ENCODE results near the gene ALDH16A1. TPM values are rescaled to one million over a fixed set of nuclear protein-coding genes. Genes with fewer than 3 reads are reported as not detected.

The ALDH16A1 gene
- total and polyA plus RNA-seq, 10 of the 15 experiments (the other 5 are each of a cell fraction or from before 2014, with no cell fraction given): 1.7 to 49.3 (median 18.1) TPM

DNA sequence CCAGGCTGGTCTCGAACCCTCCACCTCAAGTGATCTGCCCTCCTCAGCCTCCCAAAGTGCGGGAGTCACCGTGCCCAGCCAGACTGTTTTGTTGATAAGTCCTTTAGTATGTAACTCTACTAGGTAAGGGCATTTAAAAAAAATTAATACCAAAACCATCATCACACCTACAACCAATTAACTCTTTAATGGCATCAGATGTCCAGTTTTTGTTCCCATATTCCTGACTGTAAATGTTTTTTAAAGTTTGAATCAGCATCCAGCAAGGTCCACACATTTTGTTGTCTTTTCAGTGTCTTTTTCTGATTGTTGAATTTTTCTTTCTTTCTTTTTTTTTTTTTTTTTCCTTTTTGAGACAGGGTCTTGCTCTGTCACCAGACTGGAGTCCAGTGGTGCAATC is 65.0 kb downstream of the ALDH16A1 start:
- no peaks in the 10 kb centered on the region for H3K4me1 ChIP-seq (ENCODE audit: control insufficient read depth, insufficient read depth, low read length)
- ChIA-PET CTCF (interaction anchor here (1.3 to 1.6 kb wide), 2 partner anchors 15 to 53 kb away, joined by 3 to 4 read pairs; no protein-coding TSS in a partner anchor), POLR2A (interaction anchor here (0.6 kb wide), 1 partner anchor 22 kb away, joined by 5 read pairs; no protein-coding TSS in a partner anchor), SMC1A (ENCODE audit: uncharacterized antibody, unreplicated experiment) (interaction anchor here (0.6 to 0.9 kb wide), 2 partner anchors 11 to 72 kb away, joined by 3 read pairs; no protein-coding TSS in a partner anchor), RAD21 (ENCODE audit: unreplicated experiment) (no interaction called here)
- no peaks in the 10 kb centered on the region for H3K79me2 ChIP-seq (ENCODE audit: control insufficient read depth, insufficient read depth, low read length)
- 86% methylated on average over 3 of the region's 3 CpGs for WGBS (ENCODE audit: insufficient coverage, insufficient replicate concordance, low lambda C conversion rate, missing lambda C conversion rate)
- intact Hi-C loops (cut with micrococcal nuclease; ENCODE audit: unreplicated experiment) (no loop called here), in situ Hi-C loops (cut with MboI) (no loop called here)
- no peak overlapping the region for H3K9ac ChIP-seq (ENCODE audit: control insufficient read depth, insufficient read depth, low read length)
- no peaks in the 10 kb centered on the region for H4K20me1 ChIP-seq (ENCODE audit: control insufficient read depth, insufficient read depth)
- H3K27ac ChIP-seq (ENCODE audit: control insufficient read depth, insufficient read depth): no peak overlapping the region
- DNase-seq (ENCODE audit: low read depth, low spot score) (no peak), ATAC-seq (no peak), FAIRE-seq (no peak)
- H3K9me3 ChIP-seq (replicated peaks; ENCODE audit: control insufficient read depth, insufficient read depth, low read length): no peaks in the 10 kb centered on the region
- no peaks in the 10 kb centered on the region for H3K36me3 ChIP-seq (ENCODE audit: control insufficient read depth in 2 of 2, insufficient read depth in 2 of 2, low read length in 1 of 2)
- TF ChIP-seq GATAD2B (conservative IDR thresholded peaks at IDR 0.05; ENCODE audit: low read depth): no peak
- H3K4me3 ChIP-seq: no peak overlapping the region
- H3K27me3 ChIP-seq (replicated peaks in 1 of 2; ENCODE audit: control insufficient read depth in 2 of 2, insufficient read depth in 2 of 2, low read length in 1 of 2): no peaks in the 10 kb centered on the region; a peak in 1 of 4 replicates
- H2AFZ ChIP-seq (ENCODE audit: control insufficient read depth, low read depth, low read length): no peak overlapping the region
- BruUV-seq (replicated peaks): no TSS peak
- no peak overlapping the region for H3K4me2 ChIP-seq (ENCODE audit: control insufficient read depth, insufficient read depth)

MicroRNAs encoded within 50 kb of the gene (microRNA counts, 767-probe panel; counts per million panel counts)
- 3,484 counts per million, percentile 92 among the panel's probes with 10 or more counts for microRNA hsa-miR-150-5p

Small RNA genes lying within 50 kb of the gene (microRNA-seq; reads per million reads assigned to microRNA genes)
- 42.9 reads per million, percentile 66 among the genes with 10 or more reads in this experiment for gene MIR150

Small RNA genes lying within 50 kb of the gene (small RNA-seq; reads per million reads assigned to genes)
- gene COX6CP7 (not detected), gene MIR150 (39.5 reads per million, percentile 98 among the genes with 10 or more reads in this experiment), gene SNORD32A (not detected), gene SNORD33 (not detected), gene SNORD34 (not detected), gene SNORD35A (not detected), gene SNORD35B (not detected)

Other genes with a start within 250 kb of the ALDH16A1 start
Only the 7 nearest of the 24 such genes appear.
- not detected in 2 replicates for gene PTH2, start 29.8 kb upstream of the ALDH16A1 start, total RNA-seq (2014; rRNA removed)
- not detected in 2 replicates for gene PTH2, start 29.8 kb upstream of the ALDH16A1 start, total RNA-seq (2014; rRNA removed; fragmentation: Illumina TruSeq; extraction: Trizol)
- gene PTH2, start 29.8 kb upstream of the ALDH16A1 start, total RNA-seq (2021): not detected in 2 replicates
- not detected in 2 replicates for gene PTH2, start 29.8 kb upstream of the ALDH16A1 start, polyA plus RNA-seq (2011; rRNA removed)
- gene PTH2, start 29.8 kb upstream of the ALDH16A1 start, polyA plus RNA-seq (2014; fragmentation: Illumina TruSeq; extraction: Trizol): not detected in 2 replicates
- gene PTH2, start 29.8 kb upstream of the ALDH16A1 start, polyA plus RNA-seq (2014; fragmentation: Nextera tagmentation; extraction: Ambion mirVana): not detected
- gene PTH2, start 29.8 kb upstream of the ALDH16A1 start, polyA plus RNA-seq (2014; rRNA removed): not detected in 2 replicates
- gene PTH2, start 29.8 kb upstream of the ALDH16A1 start, polyA plus RNA-seq (2016; fragmentation: Nextera tagmentation; extraction: Ambion mirVana): not detected
- gene GFY, start 27.8 kb upstream of the ALDH16A1 start, total RNA-seq (2014; rRNA removed): not detected in 2 replicates
- gene GFY, start 27.8 kb upstream of the ALDH16A1 start, total RNA-seq (2014; rRNA removed; fragmentation: Illumina TruSeq; extraction: Trizol): not detected in 2 replicates
- gene GFY, start 27.8 kb upstream of the ALDH16A1 start, total RNA-seq (2021): not detected in 2 replicates
- 0.05 TPM in 1 of 2 replicates, not detected in the other for gene GFY, start 27.8 kb upstream of the ALDH16A1 start, polyA plus RNA-seq (2011; rRNA removed)
- not detected in 2 replicates for gene GFY, start 27.8 kb upstream of the ALDH16A1 start, polyA plus RNA-seq (2014; fragmentation: Illumina TruSeq; extraction: Trizol)
- gene GFY, start 27.8 kb upstream of the ALDH16A1 start, polyA plus RNA-seq (2014; fragmentation: Nextera tagmentation; extraction: Ambion mirVana): not detected
- not detected in 2 replicates for gene GFY, start 27.8 kb upstream of the ALDH16A1 start, polyA plus RNA-seq (2014; rRNA removed)
- gene GFY, start 27.8 kb upstream of the ALDH16A1 start, polyA plus RNA-seq (2016; fragmentation: Nextera tagmentation; extraction: Ambion mirVana): not detected
- not detected in 2 replicates for gene SLC17A7, start 11.7 kb upstream of the ALDH16A1 start, total RNA-seq (2014; rRNA removed)
- not detected in 2 replicates for gene SLC17A7, start 11.7 kb upstream of the ALDH16A1 start, total RNA-seq (2014; rRNA removed; fragmentation: Illumina TruSeq; extraction: Trizol)
- 0.08 TPM in 2 replicates for gene SLC17A7, start 11.7 kb upstream of the ALDH16A1 start, total RNA-seq (2021)
- 0.23 and 0.24 TPM in 2 replicates for gene SLC17A7, start 11.7 kb upstream of the ALDH16A1 start, polyA plus RNA-seq (2011; rRNA removed)
- 0.03 and 0.06 TPM in 2 replicates for gene SLC17A7, start 11.7 kb upstream of the ALDH16A1 start, polyA plus RNA-seq (2014; fragmentation: Illumina TruSeq; extraction: Trizol)
- not detected for gene SLC17A7, start 11.7 kb upstream of the ALDH16A1 start, polyA plus RNA-seq (2014; fragmentation: Nextera tagmentation; extraction: Ambion mirVana)
- gene SLC17A7, start 11.7 kb upstream of the ALDH16A1 start, polyA plus RNA-seq (2014; rRNA removed): 0.04 TPM in 1 of 2 replicates, not detected in the other
- gene SLC17A7, start 11.7 kb upstream of the ALDH16A1 start, polyA plus RNA-seq (2016; fragmentation: Nextera tagmentation; extraction: Ambion mirVana): not detected
- gene PIH1D1, start 1.4 kb upstream of the ALDH16A1 start, total RNA-seq (2014; rRNA removed): 130 and 137 TPM in 2 replicates
- 83.8 and 84.3 TPM in 2 replicates for gene PIH1D1, start 1.4 kb upstream of the ALDH16A1 start, total RNA-seq (2014; rRNA removed; fragmentation: Illumina TruSeq; extraction: Trizol)
- gene PIH1D1, start 1.4 kb upstream of the ALDH16A1 start, total RNA-seq (2021): 112 and 117 TPM in 2 replicates
- gene PIH1D1, start 1.4 kb upstream of the ALDH16A1 start, polyA plus RNA-seq (2011; rRNA removed): 84.6 and 95.3 TPM in 2 replicates
- gene PIH1D1, start 1.4 kb upstream of the ALDH16A1 start, polyA plus RNA-seq (2014; fragmentation: Illumina TruSeq; extraction: Trizol): 40.6 and 73.6 TPM in 2 replicates
- 10 to 100 TPM; 16.1 to 39.9 TPM for gene PIH1D1, start 1.4 kb upstream of the ALDH16A1 start, polyA plus RNA-seq (2014; fragmentation: Nextera tagmentation; extraction: Ambion mirVana)
- 122 and 123 TPM in 2 replicates for gene PIH1D1, start 1.4 kb upstream of the ALDH16A1 start, polyA plus RNA-seq (2014; rRNA removed)
- gene PIH1D1, start 1.4 kb upstream of the ALDH16A1 start, polyA plus RNA-seq (2016; fragmentation: Nextera tagmentation; extraction: Ambion mirVana): 100 to 1,000 TPM; 141 to 153 TPM
- gene FLT3LG, start 21.0 kb downstream of the ALDH16A1 start, total RNA-seq (2014; rRNA removed): 3.7 and 4.1 TPM in 2 replicates
- gene FLT3LG, start 21.0 kb downstream of the ALDH16A1 start, total RNA-seq (2014; rRNA removed; fragmentation: Illumina TruSeq; extraction: Trizol): 3.9 and 4.6 TPM in 2 replicates
- 9.5 and 10.3 TPM in 2 replicates for gene FLT3LG, start 21.0 kb downstream of the ALDH16A1 start, total RNA-seq (2021)
- gene FLT3LG, start 21.0 kb downstream of the ALDH16A1 start, polyA plus RNA-seq (2011; rRNA removed): 1.3 and 3.0 TPM in 2 replicates
- 0.51 and 2.8 TPM in 2 replicates for gene FLT3LG, start 21.0 kb downstream of the ALDH16A1 start, polyA plus RNA-seq (2014; fragmentation: Illumina TruSeq; extraction: Trizol)
- 1 to 10 TPM in 1 of 2 experiments, under 1 TPM in 1; 0.68 to 1.6 TPM for gene FLT3LG, start 21.0 kb downstream of the ALDH16A1 start, polyA plus RNA-seq (2014; fragmentation: Nextera tagmentation; extraction: Ambion mirVana)
- 11.9 and 13.9 TPM in 2 replicates for gene FLT3LG, start 21.0 kb downstream of the ALDH16A1 start, polyA plus RNA-seq (2014; rRNA removed)
- 10 to 100 TPM; 10.1 to 13.1 TPM for gene FLT3LG, start 21.0 kb downstream of the ALDH16A1 start, polyA plus RNA-seq (2016; fragmentation: Nextera tagmentation; extraction: Ambion mirVana)
- 6,558 and 7,287 TPM in 2 replicates for gene RPL13A, start 34.4 kb downstream of the ALDH16A1 start, total RNA-seq (2014; rRNA removed)
- gene RPL13A, start 34.4 kb downstream of the ALDH16A1 start, total RNA-seq (2014; rRNA removed; fragmentation: Illumina TruSeq; extraction: Trizol): 3,471 and 3,692 TPM in 2 replicates
- 5,103 and 5,273 TPM in 2 replicates for gene RPL13A, start 34.4 kb downstream of the ALDH16A1 start, total RNA-seq (2021)
- gene RPL13A, start 34.4 kb downstream of the ALDH16A1 start, polyA plus RNA-seq (2011; rRNA removed): 2,172 and 3,936 TPM in 2 replicates
- 1,413 and 3,666 TPM in 2 replicates for gene RPL13A, start 34.4 kb downstream of the ALDH16A1 start, polyA plus RNA-seq (2014; fragmentation: Illumina TruSeq; extraction: Trizol)
- gene RPL13A, start 34.4 kb downstream of the ALDH16A1 start, polyA plus RNA-seq (2014; fragmentation: Nextera tagmentation; extraction: Ambion mirVana): 1,000 to 10,000 TPM; 4,595 to 5,196 TPM
- 7,317 and 8,961 TPM in 2 replicates for gene RPL13A, start 34.4 kb downstream of the ALDH16A1 start, polyA plus RNA-seq (2014; rRNA removed)
- gene RPL13A, start 34.4 kb downstream of the ALDH16A1 start, polyA plus RNA-seq (2016; fragmentation: Nextera tagmentation; extraction: Ambion mirVana): 1,000 to 10,000 TPM; 1,426 to 1,490 TPM
- gene RPS11, start 43.2 kb downstream of the ALDH16A1 start, total RNA-seq (2014; rRNA removed): 4,375 and 4,445 TPM in 2 replicates
- 5,436 and 5,566 TPM in 2 replicates for gene RPS11, start 43.2 kb downstream of the ALDH16A1 start, total RNA-seq (2014; rRNA removed; fragmentation: Illumina TruSeq; extraction: Trizol)
- 2,768 and 2,873 TPM in 2 replicates for gene RPS11, start 43.2 kb downstream of the ALDH16A1 start, total RNA-seq (2021)
- gene RPS11, start 43.2 kb downstream of the ALDH16A1 start, polyA plus RNA-seq (2011; rRNA removed): 2,519 and 3,846 TPM in 2 replicates
- gene RPS11, start 43.2 kb downstream of the ALDH16A1 start, polyA plus RNA-seq (2014; fragmentation: Illumina TruSeq; extraction: Trizol): 9,872 and 11,122 TPM in 2 replicates
- gene RPS11, start 43.2 kb downstream of the ALDH16A1 start, polyA plus RNA-seq (2014; fragmentation: Nextera tagmentation; extraction: Ambion mirVana): 1,000 to 10,000 TPM; 4,277 to 4,566 TPM
- gene RPS11, start 43.2 kb downstream of the ALDH16A1 start, polyA plus RNA-seq (2014; rRNA removed): 5,188 and 5,232 TPM in 2 replicates
- 1,000 to 10,000 TPM; 1,714 to 1,771 TPM for gene RPS11, start 43.2 kb downstream of the ALDH16A1 start, polyA plus RNA-seq (2016; fragmentation: Nextera tagmentation; extraction: Ambion mirVana)

All from GM12878 (cell line).